ENCODE measurements around the gene SOCS1. TPM values are rescaled to one million over a fixed set of nuclear protein-coding genes. Genes with fewer than 3 reads are reported as not detected.

Gene SOCS1
- polyA plus RNA-seq, 1 donor from 2014 or later, result not detected

DNA sequence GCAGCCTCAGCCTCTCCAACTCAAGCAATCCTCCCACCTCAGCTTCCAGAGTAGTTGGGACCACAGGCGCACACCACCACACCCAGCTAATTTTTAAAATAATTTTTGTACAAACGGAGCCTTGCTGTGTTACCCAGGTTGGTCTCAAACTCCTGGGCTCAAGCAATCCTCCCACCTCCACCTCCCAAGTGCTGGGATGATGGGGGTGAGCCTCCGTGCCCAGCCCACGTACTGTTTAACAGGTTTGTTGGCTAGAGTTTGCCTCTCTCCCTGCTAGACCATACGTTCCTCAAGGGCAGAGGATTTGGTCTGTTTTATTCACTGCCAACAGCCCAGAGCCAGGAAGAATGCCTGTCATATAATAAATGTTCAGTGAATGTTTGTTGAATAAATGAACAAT, 26.6 kb downstream of the SOCS1 start:
- TF ChIP-seq RAD21 (conservative IDR thresholded peaks at IDR 0.05) (no peak), TAF1 (IDR thresholded peaks at IDR 0.05; ENCODE audit: low read depth) (no peak), CTCF (IDR thresholded peaks at IDR 0.05; ENCODE audit: poor library complexity, severe bottlenecking) (no peak), EP300 (conservative IDR thresholded peaks at IDR 0.05; ENCODE audit: poor library complexity, severe bottlenecking) (no peak), EZH2 (IDR thresholded peaks at IDR 0.05; ENCODE audit: borderline replicate concordance, insufficient read depth, low read length, poor library complexity, severe bottlenecking) (no peak), SMC3 (conservative IDR thresholded peaks at IDR 0.05; ENCODE audit: poor library complexity) (no peak), POLR2AphosphoS5 (IDR thresholded peaks at IDR 0.05) (no peak), MXI1 (conservative IDR thresholded peaks at IDR 0.05; ENCODE audit: poor library complexity, severe bottlenecking) (no peak)
- TF ChIP-seq, protein P1, sequence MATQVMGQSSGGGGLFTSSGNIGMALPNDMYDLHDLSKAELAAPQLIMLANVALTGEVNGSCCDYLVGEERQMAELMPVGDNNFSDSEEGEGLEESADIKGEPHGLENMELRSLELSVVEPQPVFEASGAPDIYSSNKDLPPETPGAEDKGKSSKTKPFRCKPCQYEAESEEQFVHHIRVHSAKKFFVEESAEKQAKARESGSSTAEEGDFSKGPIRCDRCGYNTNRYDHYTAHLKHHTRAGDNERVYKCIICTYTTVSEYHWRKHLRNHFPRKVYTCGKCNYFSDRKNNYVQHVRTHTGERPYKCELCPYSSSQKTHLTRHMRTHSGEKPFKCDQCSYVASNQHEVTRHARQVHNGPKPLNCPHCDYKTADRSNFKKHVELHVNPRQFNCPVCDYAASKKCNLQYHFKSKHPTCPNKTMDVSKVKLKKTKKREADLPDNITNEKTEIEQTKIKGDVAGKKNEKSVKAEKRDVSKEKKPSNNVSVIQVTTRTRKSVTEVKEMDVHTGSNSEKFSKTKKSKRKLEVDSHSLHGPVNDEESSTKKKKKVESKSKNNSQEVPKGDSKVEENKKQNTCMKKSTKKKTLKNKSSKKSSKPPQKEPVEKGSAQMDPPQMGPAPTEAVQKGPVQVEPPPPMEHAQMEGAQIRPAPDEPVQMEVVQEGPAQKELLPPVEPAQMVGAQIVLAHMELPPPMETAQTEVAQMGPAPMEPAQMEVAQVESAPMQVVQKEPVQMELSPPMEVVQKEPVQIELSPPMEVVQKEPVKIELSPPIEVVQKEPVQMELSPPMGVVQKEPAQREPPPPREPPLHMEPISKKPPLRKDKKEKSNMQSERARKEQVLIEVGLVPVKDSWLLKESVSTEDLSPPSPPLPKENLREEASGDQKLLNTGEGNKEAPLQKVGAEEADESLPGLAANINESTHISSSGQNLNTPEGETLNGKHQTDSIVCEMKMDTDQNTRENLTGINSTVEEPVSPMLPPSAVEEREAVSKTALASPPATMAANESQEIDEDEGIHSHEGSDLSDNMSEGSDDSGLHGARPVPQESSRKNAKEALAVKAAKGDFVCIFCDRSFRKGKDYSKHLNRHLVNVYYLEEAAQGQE (IDR thresholded peaks at IDR 0.05; ENCODE audit: borderline replicate concordance), result no peak
- Histone ChIP-seq H3K9ac (ENCODE audit: low read length) (no peak overlapping the region), H3K36me3 (ENCODE audit: insufficient read depth, low read length) (no peaks in the 10 kb centered on the region), H3K4me3 (ENCODE audit: low read length) (no peak overlapping the region), H3K4me2 (ENCODE audit: low read length) (no peak overlapping the region), H3K27me3 (ENCODE audit: insufficient read depth, low read depth, low read length) (no peaks in the 10 kb centered on the region), H3K9me2 (ENCODE audit: insufficient read depth, low read length) (no peaks in the 10 kb centered on the region), H3K9me3 (ENCODE audit: low read length) (no peaks in the 10 kb centered on the region), H4K20me1 (ENCODE audit: insufficient read depth) (no peaks in the 10 kb centered on the region), H3K27ac (ENCODE audit: low read length) (no peak overlapping the region), H2AFZ (ENCODE audit: low read depth, low read length) (no peak overlapping the region), H3K79me2 (replicated peaks; ENCODE audit: insufficient read depth, low read length) (no peaks in the 10 kb centered on the region), H3F3A (ENCODE audit: insufficient read depth, low read length, poor library complexity, severe bottlenecking) (no peaks in the 10 kb centered on the region)

- Histone ChIP-seq H3K27ac (ENCODE audit: low read length) (no peak overlapping the region), H3K27me3 (ENCODE audit: insufficient read depth, low read depth, low read length) (no peaks in the 10 kb centered on the region), H3K4me3 (ENCODE audit: low read length) (no peak overlapping the region), H3K9me3 (ENCODE audit: low read length) (no peaks in the 10 kb centered on the region), H3K9me2 (ENCODE audit: insufficient read depth, low read length) (no peaks in the 10 kb centered on the region), H3K36me3 (ENCODE audit: insufficient read depth, low read length) (no peaks in the 10 kb centered on the region), H4K20me1 (ENCODE audit: insufficient read depth) (no peaks in the 10 kb centered on the region), H3K79me2 (replicated peaks; ENCODE audit: insufficient read depth, low read length) (no peaks in the 10 kb centered on the region), H3F3A (ENCODE audit: insufficient read depth, low read length, poor library complexity, severe bottlenecking) (no peaks in the 10 kb centered on the region), H2AFZ (ENCODE audit: low read depth, low read length) (no peak overlapping the region), H3K4me2 (ENCODE audit: low read length) (no peak overlapping the region), H3K9ac (ENCODE audit: low read length) (no peak overlapping the region)
- no peak for TF ChIP-seq TAF1 (IDR thresholded peaks at IDR 0.05; ENCODE audit: low read depth)
- no peak for TF ChIP-seq SMC3 (conservative IDR thresholded peaks at IDR 0.05; ENCODE audit: poor library complexity)
- TF ChIP-seq, protein P1 (IDR thresholded peaks at IDR 0.05; ENCODE audit: borderline replicate concordance), result no peak
- TF ChIP-seq RAD21 (conservative IDR thresholded peaks at IDR 0.05), result no peak
- no peak for TF ChIP-seq POLR2AphosphoS5 (IDR thresholded peaks at IDR 0.05)
- no peak for TF ChIP-seq MXI1 (conservative IDR thresholded peaks at IDR 0.05; ENCODE audit: poor library complexity, severe bottlenecking)
- TF ChIP-seq EP300 (conservative IDR thresholded peaks at IDR 0.05; ENCODE audit: poor library complexity, severe bottlenecking), result no peak
- TF ChIP-seq EZH2 (IDR thresholded peaks at IDR 0.05; ENCODE audit: borderline replicate concordance, insufficient read depth, low read length, poor library complexity, severe bottlenecking), result no peak
- no peak for TF ChIP-seq CTCF (IDR thresholded peaks at IDR 0.05; ENCODE audit: poor library complexity, severe bottlenecking)
These were observed 30.1 kb downstream of the SOCS1 start for GRCh38 chr16:11225677-11226549.
